Measurements from ENCODE around the gene FHL5. TPM values are rescaled to one million over a fixed set of nuclear protein-coding genes. Genes with fewer than 3 reads are reported as not detected.

The FHL5 gene
- total RNA-seq, 1 donor from 2014 or later = not detected

- Mint-ChIP-seq H3K4me1 (ENCODE audit: low read depth, unreplicated experiment) (peaks cover 2% of the 10 kb centered on the region), H3K9me3 (ENCODE audit: unreplicated experiment) (peaks cover 3% of the 10 kb centered on the region), H3K36me3 (ENCODE audit: unreplicated experiment) (peaks cover 15% of the 10 kb centered on the region), H3K27me3 (ENCODE audit: unreplicated experiment) (no peaks in the 10 kb centered on the region), H3K4me3 (ENCODE audit: unreplicated experiment) (no peak overlapping the region), H3K27ac (ENCODE audit: unreplicated experiment) (no peak overlapping the region)
- no peak for TF ChIP-seq CTCF (IDR thresholded peaks at IDR 0.05; ENCODE audit: partially characterized antibody, unreplicated experiment)
- DNase-seq = no peak
These were observed 8.6 kb downstream of the FHL5 start for GRCh38 chr6:96571551-96571950.

- H3K9me3 Mint-ChIP-seq (ENCODE audit: unreplicated experiment) = no peaks in the 10 kb centered on the region
- peaks cover 2% of the 10 kb centered on the region for H3K4me1 Mint-ChIP-seq (ENCODE audit: low read depth, unreplicated experiment)
These were observed 12.4 kb downstream of the FHL5 start for GRCh38 chr6:96575359-96575758.

GRCh38 chr6:96576221-96576620 lies 13.3 kb downstream of the FHL5 start:
- Mint-ChIP-seq H3K9me3 (ENCODE audit: unreplicated experiment) (no peaks in the 10 kb centered on the region), H3K36me3 (ENCODE audit: unreplicated experiment) (peaks cover 5% of the 10 kb centered on the region), H3K4me1 (ENCODE audit: low read depth, unreplicated experiment) (peaks cover 2% of the 10 kb centered on the region), H3K27ac (ENCODE audit: unreplicated experiment) (no peak overlapping the region), H3K4me3 (ENCODE audit: unreplicated experiment) (no peak overlapping the region), H3K27me3 (ENCODE audit: unreplicated experiment) (no peaks in the 10 kb centered on the region)
- DNase-seq = no peak
- TF ChIP-seq CTCF (IDR thresholded peaks at IDR 0.05; ENCODE audit: partially characterized antibody, unreplicated experiment) = no peak

More at GRCh38 chr6:96575359-96575758, 12.4 kb downstream of the FHL5 start:
- Mint-ChIP-seq H3K27ac (ENCODE audit: unreplicated experiment) (no peak overlapping the region), H3K36me3 (ENCODE audit: unreplicated experiment) (peaks cover 9% of the 10 kb centered on the region), H3K4me3 (ENCODE audit: unreplicated experiment) (no peak overlapping the region), H3K27me3 (ENCODE audit: unreplicated experiment) (no peaks in the 10 kb centered on the region)
- no peak for TF ChIP-seq CTCF (IDR thresholded peaks at IDR 0.05; ENCODE audit: partially characterized antibody, unreplicated experiment)
- no peak for DNase-seq

GRCh38 chr6:96582021-96582420 lies 19.1 kb downstream of the FHL5 start:
- Mint-ChIP-seq H3K9me3 (ENCODE audit: unreplicated experiment) (no peaks in the 10 kb centered on the region), H3K27me3 (ENCODE audit: unreplicated experiment) (no peaks in the 10 kb centered on the region), H3K36me3 (ENCODE audit: unreplicated experiment) (no peaks in the 10 kb centered on the region), H3K4me3 (ENCODE audit: unreplicated experiment) (no peak overlapping the region), H3K4me1 (ENCODE audit: low read depth, unreplicated experiment) (peaks cover 11% of the 10 kb centered on the region), H3K27ac (ENCODE audit: unreplicated experiment) (no peak overlapping the region)
- TF ChIP-seq CTCF (IDR thresholded peaks at IDR 0.05; ENCODE audit: partially characterized antibody, unreplicated experiment) = no peak
- DNase-seq = no peak

GRCh38 chr6:96582436-96582835 lies 19.5 kb downstream of the FHL5 start:
- no peak overlapping the region for H3K4me3 Mint-ChIP-seq (ENCODE audit: unreplicated experiment)
- H3K9me3 Mint-ChIP-seq (ENCODE audit: unreplicated experiment) = no peaks in the 10 kb centered on the region
- H3K4me1 Mint-ChIP-seq (ENCODE audit: low read depth, unreplicated experiment) = peaks cover 11% of the 10 kb centered on the region
- H3K36me3 Mint-ChIP-seq (ENCODE audit: unreplicated experiment) = no peaks in the 10 kb centered on the region
- no peak overlapping the region for H3K27ac Mint-ChIP-seq (ENCODE audit: unreplicated experiment)
- DNase-seq = no peak
- H3K27me3 Mint-ChIP-seq (ENCODE audit: unreplicated experiment) = no peaks in the 10 kb centered on the region
- no peak for TF ChIP-seq CTCF (IDR thresholded peaks at IDR 0.05; ENCODE audit: partially characterized antibody, unreplicated experiment)
